Transverse colon (tissue), 4 donors: ENCODE data around the gene MEGF10.

Experiments
- EP300 ChIP-seq: sonication (generic); formaldehyde crosslinking; IDR thresholded peaks from one replicate; pipeline ENCODE4 v1.6.1; 2017; ENCODE audit warnings: antibody characterized with exemption, low read depth
- POLR2A ChIP-seq: fragments of 450-650 bp; IDR thresholded peaks from one replicate; pipeline ENCODE4 v1.6.1; 2016; ENCODE audit warnings: antibody characterized with exemption, mild to moderate bottlenecking, moderate library complexity
- POLR2AphosphoS5 ChIP-seq, 3 donors: sonication (generic); formaldehyde crosslinking; IDR thresholded peaks; one replicate each; pipeline ENCODE4 v1.6.1; 2016; ENCODE audit warnings: antibody characterized with exemption in 3 of 3
- TF ChIP-seq, protein P1 (sequence below), 5 experiments: fragments of 200-600 bp in 3 of 5; fragments of 450-650 bp in 2 of 5; sonication (generic) in 3 of 5; IDR thresholded peaks; 1 replicate in 2 of 5; 2 replicates in 3 of 5; pipeline ENCODE4 v1.5.1; 2016 to 2017; ENCODE audit warnings: antibody characterized with exemption in 5 of 5, inconsistent platforms in 3 of 5, mild to moderate bottlenecking in 2 of 5, moderate library complexity in 1 of 5

DNA sequence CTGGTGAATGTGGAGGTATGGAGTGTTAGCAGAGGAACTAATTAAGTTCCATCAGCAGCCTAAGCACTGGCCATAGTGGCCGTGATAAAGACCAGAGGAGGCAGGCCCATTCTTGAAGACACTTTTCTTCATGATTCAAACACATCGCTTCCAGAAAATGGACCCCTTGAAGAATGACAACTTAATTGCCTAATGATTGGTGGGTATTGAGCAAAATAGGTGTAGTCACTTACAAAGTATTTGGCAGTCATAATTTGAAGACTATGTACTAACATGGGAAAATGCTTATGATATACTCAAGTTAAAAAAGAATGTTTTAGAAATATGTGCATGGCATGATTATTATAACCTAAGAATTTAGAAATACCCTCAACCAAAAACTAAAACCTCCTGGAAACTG lies 44.8 kb downstream of the MEGF10 start:
- TF ChIP-seq, protein P1, sequence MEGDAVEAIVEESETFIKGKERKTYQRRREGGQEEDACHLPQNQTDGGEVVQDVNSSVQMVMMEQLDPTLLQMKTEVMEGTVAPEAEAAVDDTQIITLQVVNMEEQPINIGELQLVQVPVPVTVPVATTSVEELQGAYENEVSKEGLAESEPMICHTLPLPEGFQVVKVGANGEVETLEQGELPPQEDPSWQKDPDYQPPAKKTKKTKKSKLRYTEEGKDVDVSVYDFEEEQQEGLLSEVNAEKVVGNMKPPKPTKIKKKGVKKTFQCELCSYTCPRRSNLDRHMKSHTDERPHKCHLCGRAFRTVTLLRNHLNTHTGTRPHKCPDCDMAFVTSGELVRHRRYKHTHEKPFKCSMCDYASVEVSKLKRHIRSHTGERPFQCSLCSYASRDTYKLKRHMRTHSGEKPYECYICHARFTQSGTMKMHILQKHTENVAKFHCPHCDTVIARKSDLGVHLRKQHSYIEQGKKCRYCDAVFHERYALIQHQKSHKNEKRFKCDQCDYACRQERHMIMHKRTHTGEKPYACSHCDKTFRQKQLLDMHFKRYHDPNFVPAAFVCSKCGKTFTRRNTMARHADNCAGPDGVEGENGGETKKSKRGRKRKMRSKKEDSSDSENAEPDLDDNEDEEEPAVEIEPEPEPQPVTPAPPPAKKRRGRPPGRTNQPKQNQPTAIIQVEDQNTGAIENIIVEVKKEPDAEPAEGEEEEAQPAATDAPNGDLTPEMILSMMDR (IDR thresholded peaks at IDR 0.05), result no peak
- TF ChIP-seq EP300 (no peak), POLR2A (no peak), POLR2AphosphoS5 (IDR thresholded peaks at IDR 0.05) (no peak)
